ENCODE measurements around the gene PSMB11. TPM values are rescaled to one million over a fixed set of nuclear protein-coding genes. Genes with fewer than 3 reads are reported as not detected.

Gene PSMB11
- total RNA-seq, 4 donors from 2014 or later = not detected

GRCh38 chr14:23035303-23036144 is 6.5 kb upstream of the PSMB11 start:
- no peak for TF ChIP-seq CTCF (IDR thresholded peaks at IDR 0.05; ENCODE audit: low read depth)

GRCh38 chr14:23040100-23040499 is 1.9 kb upstream of the PSMB11 start:
- TF ChIP-seq CTCF (IDR thresholded peaks at IDR 0.05; ENCODE audit: low read depth) = no peak

- TF ChIP-seq CTCF (IDR thresholded peaks at IDR 0.05; ENCODE audit: low read depth) = no peak
Observed at GRCh38 chr14:23041729-23042128, 283 bp upstream of the PSMB11 start.

- no peak for TF ChIP-seq CTCF (IDR thresholded peaks at IDR 0.05; ENCODE audit: low read depth)
Observed at GRCh38 chr14:23043145-23043544, 1.1 kb downstream of the PSMB11 start.

GRCh38 chr14:23043754-23044153 is 1.7 kb downstream of the PSMB11 start:
- no peak for TF ChIP-seq CTCF (IDR thresholded peaks at IDR 0.05; ENCODE audit: low read depth)

GRCh38 chr14:23044840-23045239 is 2.8 kb downstream of the PSMB11 start:
- no peak for TF ChIP-seq CTCF (IDR thresholded peaks at IDR 0.05; ENCODE audit: low read depth)

GRCh38 chr14:23045419-23046357 is 3.7 kb downstream of the PSMB11 start:
- TF ChIP-seq CTCF (IDR thresholded peaks at IDR 0.05; ENCODE audit: low read depth) = no peak
